EH (cell line): ENCODE results near the gene OPALIN.

Experiments used
- DNase-seq: peaks from one replicate; pipeline ENCODE4 v3.0.0-alpha.2; 2015; ENCODE audit warnings: low read depth

Gene OPALIN, protein sequence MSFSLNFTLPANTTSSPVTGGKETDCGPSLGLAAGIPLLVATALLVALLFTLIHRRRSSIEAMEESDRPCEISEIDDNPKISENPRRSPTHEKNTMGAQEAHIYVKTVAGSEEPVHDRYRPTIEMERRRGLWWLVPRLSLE

DNA sequence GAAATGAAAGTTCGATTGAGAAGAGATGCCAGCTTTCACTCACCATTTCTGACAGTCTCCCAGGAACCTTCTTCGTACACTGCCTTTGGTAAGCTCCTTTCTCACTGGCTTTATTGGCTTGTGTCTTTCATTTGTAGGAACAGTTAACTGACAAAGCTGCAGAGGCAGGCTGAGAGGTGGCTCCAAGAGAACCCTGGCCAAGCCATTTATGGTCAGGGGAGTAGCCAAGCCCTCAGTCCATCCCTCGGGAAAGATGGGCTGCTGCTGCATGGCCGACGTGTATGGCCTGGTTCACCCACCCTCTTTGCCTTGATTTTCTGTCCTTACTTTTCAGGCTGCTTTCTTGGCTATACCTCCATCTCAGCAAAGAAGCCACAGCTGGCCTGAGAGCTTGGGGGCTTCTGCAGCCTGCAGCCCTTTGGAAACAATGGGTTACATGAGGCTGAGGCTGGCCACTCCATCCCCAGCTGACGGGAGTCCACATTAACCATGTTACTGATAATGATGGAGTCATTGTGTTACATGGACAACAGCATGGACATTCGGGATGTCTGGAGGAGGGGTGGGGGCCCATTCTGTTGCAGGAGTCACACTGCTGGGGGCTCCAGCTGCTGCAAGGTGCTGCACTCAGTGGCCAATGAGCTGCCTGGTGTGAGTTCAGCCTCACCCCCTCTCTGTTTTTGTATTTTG, at the start of gene OPALIN:
TSS of gene OPALIN (minus strand) at position 152 of the 690 bp plus-strand sequence. CDS start at position 46, 106 bp downstream.
- DNase-seq, result no peak

DNA sequence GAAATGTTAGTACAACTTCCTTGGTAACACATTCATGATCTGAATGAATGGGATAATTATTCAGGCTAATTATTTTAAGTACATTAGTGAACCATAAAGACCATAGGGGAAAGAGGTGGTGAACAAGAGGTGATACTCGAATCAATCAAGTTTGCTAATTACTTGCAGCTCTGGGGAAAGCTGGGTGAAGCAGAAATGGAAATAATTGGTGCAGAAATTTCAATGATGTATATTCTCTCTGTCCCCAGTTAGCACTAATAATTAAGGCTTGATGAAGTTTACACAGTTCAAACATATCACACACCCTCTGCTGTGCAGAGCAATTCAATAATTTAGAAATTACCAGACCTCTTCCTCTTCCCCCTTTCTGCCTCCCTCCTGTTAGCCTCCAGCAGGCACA, 49.4 kb upstream of the OPALIN start:
- no peak for DNase-seq

DNA sequence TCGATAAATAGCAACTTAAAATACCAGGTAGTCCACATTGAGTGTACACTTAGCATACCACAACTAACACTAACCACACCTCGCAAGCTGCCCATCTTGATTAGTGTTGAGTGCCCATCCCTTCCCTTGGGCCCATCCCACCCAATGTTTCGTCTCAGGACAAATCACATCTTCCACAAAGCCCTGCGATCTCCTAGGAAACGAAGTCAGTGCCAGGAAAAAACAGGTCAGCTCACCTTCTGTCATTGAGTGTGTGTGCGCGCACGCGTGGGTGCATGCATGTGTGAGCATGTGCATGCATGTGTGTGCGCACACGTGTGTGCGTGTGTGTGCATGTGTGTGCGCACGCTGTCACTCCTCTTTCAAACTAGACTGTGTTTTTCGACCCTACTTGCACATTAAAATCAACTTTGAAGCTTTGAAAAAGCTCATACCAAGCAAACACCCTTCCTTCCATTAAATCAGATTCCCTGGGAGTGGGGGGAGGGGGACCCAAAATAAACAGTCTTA, 48.8 kb upstream of the OPALIN start:
- no peak for DNase-seq

DNA sequence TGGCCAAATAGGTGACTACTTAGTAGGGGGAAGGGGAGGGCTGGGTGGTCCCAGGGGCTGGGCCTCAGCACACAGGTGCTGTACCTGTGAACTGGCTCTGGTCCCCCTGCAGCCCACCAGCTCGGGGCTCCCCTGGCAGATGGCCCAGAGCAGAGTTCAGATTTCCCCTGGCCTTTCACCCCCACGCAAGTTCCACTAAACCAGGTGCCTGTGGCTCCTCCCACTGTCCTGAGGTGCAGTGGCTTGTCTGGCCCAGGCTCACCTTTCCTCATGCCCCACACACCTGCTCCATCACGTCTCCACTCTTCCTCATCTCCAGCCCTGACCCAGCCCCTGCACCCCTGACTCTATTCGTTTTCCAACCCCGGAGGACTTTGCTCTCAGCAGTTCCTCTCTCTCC, 47.3 kb upstream of the OPALIN start:
- no peak for DNase-seq

DNA sequence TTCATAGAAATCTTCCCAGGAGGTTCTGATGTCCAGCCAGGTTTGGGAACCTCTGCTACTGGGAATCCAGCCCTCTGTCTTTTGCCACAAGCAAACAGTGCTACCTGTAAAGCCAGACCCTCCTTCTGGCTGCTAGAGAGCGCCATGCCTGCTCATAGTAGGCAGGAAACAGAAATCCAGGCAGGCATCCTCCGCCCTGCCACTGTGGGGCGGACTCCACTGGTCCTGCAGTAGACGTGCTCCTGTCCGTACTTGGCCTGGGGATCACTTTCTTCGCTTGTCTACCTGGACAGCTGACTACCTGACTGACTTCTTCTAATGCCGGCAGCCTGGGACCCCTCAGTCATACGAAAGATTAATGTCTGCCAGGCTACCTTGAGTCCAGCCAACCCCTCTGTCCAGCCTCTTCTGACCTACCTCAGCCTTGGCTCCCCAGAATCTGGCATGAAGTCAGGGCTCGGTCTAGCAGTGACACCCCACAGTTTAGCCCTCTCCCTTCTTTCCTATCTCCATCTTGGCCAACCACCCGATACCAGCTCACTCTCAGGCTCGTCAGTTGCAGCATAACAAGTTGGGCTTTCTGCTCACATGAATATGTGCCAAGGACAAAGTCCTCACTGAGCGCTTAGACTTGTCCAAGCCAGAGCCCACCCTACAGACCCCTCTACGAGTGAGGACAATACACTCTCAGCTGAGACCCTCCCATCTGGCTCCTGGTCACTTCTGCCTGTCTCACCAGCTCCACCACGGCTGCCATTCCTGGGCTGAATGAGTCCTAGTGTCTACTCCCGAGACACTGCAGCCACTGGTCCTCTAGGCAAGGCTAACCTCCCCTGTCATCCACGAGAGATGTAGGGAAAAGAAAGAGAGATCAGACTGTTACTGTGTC, 43.9 kb upstream of the OPALIN start:
- no peak for DNase-seq

DNA sequence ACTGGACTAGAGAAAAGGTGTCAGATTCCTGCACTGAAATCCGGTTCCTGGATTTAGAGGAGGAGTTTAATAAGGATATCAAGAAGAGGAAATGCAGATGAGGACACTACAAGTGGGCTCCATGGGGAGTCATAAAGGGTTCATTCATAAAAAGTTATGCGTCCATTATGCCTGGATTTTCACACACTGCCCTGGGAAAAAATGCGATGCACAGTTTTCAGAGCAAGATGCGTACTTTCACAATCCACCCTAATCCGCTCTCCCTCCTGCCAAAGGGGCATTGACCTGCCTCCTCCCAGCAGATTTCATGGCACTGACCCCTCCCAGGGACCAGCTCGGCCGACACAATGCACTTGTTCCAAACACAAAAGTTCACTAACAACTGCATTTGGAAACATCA, 42.2 kb upstream of the OPALIN start:
- DNase-seq, result no peak

DNA sequence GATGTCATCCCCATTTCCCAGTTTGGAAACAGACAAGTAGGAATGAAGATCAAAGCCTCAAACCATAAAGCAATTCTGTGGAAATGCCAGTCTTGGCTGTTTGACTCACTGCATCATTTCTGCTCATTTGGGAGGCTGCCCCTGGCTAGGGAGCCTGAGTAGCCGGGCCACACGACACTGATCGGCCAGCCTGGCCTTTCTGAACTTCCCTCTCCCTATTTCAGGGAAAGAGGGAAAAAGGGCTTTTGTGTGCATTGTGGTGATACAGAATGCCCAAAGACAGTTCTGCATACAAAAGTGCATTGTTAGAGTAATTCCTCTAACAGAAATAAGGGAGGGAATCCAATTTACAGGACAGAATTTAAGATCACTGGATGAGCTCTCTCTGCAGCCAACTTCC, 41.7 kb upstream of the OPALIN start:
- no peak for DNase-seq

DNA sequence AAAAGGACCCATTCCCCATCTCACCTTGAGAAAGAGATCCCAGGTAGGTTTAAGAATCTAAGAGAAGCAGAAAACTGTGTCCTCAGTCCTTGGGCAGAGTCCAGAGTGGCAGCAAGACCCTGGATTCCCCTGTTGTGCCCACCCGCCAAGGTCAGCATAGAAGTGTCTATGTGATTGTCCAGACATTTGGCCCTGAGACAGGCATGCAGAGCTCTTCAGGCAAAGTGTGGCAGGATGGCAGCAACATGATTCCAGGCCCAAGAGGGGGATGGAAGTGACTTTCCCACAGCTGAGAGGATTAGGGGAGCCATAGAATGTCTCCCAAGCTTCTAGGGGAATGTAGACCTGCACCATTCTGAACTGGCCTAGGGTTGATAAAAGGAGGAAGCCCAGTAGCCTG, 39.1 kb upstream of the OPALIN start:
- no peak for DNase-seq

DNA sequence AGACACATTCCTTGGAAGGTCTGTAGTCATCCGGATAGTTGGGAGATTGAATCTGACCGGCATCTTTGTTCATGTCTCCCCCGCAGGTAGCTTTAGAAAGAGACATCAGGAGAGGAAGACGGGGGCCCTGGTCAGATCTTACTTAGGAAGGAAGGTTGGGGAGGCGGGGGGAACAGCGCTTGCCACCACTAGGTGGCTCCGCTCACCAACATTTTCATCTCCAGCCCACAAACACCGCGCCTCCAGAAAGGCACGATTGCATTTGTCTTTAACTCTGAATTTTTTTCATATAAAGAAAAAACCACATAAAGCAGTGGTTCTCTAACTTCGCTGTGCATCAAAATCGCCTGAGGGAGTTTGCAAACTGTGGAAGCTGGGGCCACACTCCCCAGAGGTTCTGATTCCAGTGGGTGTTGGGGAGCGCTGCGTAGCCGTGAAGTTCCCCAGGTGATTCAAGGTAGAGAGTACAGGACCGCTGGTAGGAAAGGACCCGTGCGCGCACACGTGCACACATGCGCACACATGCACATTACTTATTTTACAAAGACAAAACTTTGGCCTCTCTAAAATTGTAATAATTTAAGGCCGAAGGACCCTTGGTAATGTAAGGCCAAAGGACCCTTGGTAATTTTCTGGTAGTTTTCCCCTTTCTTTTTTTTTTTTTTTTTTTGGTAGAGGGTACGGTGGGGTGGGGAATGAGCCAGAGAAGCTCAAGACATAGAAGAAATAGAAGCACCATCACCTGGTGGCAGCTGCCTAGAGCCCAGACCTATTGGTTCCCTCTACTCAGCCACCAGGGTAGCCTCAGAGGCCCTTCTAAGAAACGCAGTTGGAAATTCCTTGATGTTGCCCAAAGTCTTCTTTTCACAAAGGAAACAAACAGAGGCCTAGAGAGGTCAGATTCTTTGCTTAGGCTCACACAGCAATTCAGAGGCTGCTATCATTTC, 37.4 kb upstream of the OPALIN start:
- peak; percentile 69 for DNase-seq

DNA sequence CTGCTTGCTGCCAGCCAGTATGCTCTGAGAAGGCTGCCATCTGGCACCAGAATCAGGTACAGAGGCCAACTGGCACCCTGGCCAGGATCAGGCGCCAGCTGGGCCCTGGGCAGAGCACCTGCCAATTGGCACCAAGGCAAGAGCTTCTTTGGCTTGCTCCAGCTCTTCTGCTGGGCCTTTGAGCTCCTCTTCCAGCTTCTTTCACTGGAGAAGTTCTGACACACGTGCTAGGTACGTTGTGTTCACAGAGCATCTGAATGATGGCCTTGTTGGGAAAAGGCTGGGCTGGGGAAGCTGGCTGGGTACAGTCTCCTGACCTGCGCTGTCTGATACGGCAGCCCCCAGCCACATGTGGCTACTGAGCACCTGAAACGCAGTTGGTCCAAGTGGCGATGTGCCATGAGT, 31.7 kb upstream of the OPALIN start:
- DNase-seq, result no peak

DNA sequence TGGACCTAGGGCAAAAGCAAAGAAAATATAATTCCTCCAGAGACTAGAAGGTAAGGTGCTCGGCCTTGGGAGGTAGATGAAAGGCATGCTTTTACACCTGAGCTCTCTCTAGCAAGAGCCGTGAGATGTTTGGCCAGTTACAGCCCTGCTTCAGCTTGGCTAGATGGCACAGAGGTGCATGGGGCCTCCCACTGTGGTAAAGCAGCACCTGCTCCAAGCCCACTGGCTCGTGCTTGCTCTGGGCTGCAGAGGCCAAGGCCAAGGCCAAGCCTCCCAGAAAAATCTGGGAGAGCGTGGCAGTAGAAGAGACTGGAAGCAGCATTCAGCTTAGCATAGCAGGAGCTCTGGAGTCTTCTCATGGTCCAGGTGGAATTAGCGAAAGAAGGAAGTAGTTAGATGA, 31.0 kb upstream of the OPALIN start:
- no peak for DNase-seq

DNA sequence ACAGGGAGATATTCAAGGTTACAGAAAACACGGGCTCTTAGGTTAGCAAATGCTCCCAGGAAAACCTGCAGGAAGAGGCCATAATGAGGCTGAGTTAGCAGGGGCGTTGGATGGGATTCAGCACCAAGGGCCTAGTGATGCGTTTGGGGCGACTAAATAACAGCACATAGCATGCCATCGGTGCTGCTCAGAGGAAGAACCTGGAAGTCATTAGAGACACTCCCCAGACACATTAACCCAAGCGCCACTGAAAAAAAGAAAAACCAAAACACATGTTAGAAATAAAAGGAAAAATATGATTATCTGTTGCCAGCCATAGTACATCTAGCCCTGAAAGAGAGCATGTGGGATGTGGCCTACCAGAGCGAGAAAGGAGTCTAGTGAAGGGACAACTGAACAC, 28.8 kb upstream of the OPALIN start:
- peak; percentile 53 for DNase-seq

DNA sequence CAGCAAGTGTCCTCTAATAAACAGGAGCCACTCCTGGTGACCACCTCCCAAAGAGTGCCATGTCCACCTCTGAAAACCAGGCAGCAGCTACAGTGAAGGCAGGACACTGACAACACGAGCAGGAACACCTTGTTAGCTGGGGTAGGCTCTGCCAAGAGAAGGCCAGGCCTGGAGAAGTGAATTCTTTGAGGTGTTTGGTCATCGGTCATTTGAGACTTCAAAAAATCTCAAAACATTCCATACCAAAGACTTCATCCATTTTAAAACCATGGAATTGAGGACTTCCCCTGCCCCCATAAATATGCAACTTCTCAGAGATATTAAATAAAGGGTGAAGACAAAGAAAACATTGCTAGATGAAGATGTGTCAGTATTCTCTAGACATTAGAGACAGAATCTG, 28.4 kb upstream of the OPALIN start:
- peak; percentile 69 for DNase-seq

DNA sequence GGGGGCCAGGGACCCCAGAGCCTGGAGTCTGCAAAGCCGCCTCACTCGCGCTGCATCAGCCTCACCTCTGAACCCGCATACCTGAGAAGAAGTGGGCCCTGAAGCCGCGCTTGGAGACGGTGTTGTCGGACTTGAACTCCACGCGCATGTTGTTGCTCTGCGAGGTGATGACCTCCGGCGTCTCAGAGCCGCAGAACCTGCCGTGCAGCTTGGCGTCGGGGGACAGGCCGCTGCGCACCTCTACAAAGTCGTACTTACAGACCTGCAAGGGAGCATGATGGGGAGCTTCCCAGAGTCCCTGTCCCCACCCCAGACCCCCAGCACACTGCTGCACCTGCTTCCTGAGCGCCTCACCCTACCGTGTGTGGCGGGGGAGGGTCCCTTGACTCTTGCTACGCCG, 25.7 kb upstream of the OPALIN start:
- DNase-seq, result no peak

DNA sequence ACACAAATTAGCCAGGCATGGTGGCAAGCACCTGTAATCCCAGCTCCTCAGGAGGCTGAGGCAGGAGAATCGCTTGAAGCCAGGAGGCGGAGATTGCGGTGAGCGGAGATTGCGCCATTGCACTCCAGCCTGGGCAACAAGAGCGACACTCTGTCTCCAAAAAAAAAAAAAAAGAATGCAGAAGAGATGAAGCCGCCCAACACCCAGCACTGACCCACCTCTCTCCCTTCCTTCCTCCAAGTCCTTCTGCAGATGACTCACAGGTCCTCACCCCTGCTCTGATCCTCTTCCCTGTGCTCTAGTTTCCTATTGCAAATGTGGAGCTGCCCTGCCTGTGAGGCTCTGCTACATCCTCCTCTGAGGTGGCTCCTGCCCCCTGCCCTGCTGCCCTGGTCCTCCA, 22.0 kb upstream of the OPALIN start:
- peak; percentile 21 for DNase-seq

DNA sequence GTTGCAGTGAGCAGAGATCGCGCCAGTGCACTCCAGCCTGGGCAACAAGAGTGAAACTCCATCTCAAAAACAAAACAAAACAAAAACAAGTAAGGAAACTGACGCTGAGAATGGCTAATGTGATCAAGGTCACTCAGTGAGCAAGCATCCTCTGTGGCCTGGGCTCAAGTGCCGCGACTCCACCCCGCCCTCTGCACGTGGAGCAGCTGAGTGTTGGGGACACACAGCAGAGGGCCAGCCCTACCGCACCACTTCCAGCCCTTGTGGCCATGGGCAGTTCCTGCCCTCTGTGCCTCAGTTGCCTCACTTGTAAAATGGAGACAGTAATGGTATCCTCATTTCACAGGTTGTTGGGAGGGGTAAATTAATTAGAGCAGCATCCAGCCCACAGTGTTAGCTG, 21.0 kb upstream of the OPALIN start:
- no peak for DNase-seq

DNA sequence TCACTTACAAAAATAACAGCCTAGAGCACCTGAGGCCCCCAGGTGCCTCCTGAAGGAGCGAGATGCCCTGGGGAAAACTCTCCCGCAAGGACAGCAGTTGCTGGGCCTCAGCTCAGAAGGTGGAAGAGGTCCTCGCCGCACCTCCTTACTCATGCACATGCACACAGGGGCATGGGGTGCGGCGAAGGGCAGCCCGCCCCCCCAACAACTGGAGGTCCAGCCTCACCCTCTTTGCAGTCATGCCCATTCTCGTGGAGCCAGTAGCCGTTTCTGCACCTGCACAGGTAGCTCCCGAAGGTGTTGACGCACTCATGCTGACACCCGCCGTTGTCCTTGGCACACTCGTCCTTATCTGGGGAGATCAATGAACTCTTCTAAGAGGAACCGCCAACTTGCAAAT, 19.9 kb upstream of the OPALIN start:
- DNase-seq, result no peak

DNA sequence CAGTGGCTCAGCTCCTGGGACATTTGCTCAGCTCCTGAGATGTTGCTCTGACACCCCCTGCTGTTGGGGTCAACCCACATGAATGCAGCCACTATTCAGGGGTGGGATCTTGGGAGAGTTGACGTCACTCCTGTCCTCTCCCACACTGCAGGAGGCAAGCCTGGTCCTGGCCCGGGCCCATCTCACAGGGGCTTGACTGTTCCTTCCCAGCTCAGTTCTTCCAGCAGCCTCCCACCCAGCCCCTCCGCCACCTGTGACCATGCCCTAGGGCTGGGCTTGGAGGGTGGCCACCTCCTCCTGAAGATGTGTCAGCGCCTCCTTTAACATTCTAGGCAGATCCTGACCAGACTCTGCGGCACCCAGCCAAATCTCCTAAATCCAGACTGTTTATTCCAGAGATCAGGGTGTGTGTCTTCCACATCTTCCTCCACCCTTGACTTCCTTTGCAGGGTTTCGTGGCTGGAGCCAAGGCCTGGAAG, 19.1 kb upstream of the OPALIN start:
- peak; percentile 50 for DNase-seq

DNA sequence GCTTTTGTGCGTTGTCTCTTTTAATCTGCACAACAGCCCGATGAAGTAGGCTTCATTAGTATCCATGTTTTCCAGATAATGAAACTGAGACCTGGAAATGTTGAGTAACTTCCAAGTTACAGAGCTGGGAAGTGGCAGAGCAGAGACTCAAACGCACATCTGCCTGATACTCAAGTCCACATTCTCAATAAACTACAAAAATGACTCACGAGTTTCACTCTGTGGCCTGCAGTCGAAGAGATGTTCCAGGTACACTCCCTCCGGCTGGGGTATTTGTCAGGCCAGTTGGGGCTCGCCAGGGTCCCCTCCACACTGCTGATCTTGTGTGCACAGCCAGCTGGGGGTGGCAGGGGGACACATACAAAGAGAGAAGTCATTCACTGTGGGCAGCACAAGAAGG, 17.7 kb upstream of the OPALIN start:
- DNase-seq, result no peak

DNA sequence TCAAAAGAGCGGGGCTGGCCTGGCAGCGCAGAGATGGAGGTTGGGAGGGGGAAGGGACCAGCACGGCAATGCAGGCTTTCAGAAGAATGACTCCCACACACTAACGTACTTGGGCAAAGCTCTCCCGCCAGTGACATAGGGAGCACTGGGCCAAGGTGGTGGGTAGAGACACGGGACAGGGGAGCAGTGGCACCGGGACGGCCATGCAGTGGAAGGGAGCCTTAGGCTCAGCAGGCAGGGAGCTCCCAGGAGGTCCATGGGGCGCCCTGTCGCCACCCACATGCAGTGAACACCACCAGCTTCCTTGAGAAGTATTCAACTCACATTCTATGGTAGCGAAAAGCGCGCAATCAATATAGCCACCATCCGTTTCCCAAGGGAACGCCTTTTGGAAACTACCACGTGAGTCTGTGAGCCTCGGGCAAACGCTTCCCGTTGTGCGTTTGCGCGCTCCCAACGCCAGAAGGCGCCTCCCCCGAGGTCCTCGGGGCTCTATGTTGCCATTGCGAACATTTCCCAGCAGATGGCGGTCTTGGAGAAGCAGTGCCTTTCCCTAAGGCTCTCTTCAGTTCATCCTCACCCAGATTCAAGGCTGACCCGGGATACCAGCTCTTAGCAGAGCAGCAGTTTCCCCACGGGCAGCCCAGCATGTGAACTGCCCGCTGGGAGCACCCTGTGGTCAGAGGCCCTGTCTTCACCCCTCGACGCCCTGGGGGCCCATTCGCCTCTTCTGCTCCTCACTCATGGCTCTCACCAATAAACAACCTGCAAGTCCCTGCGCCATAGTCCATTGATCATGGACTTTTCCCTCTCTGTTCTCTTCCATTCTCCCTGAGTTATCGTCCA, 16.4 kb upstream of the OPALIN start:
- peak; percentile 87 for DNase-seq

DNA sequence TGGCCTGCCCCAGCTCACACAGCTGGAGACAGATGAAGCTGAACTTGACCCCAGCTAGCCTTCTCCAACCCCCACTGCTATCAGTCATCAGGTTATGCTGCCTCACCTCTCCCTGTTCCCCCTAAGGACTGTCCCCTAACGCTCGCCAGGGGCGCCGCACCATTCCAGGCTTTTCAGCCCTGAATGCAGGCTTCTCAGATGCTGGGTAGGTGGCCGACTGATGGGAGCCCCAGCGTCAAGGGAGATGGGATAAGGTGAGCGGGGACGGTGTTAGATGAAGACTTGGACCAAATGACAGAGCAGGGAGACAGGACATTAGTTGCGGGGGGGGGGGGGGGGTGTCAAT, 15.8 kb upstream of the OPALIN start:
- no peak for DNase-seq
